OCI-LY7 (cell line): ENCODE results near the gene CD164.

Experiments
- EZH2phosphoT487 ChIP-seq: fragments of 200-600 bp; sonication (generic); IDR thresholded peaks from 2 replicates; pipeline ENCODE4 v1.6.1; 2018; ENCODE audit warnings: low read depth, borderline replicate concordance, mild to moderate bottlenecking, mixed run types, antibody characterized with exemption, low read length, moderate library complexity, mixed read lengths
- TF ChIP-seq, protein P1 (sequence below): fragments of 200-600 bp; sonication (generic); conservative IDR thresholded peaks from 2 replicates; pipeline ENCODE4 v1.5.1; 2014; ENCODE audit warnings: mild to moderate bottlenecking, antibody characterized with exemption, low read length, moderate library complexity, mixed read lengths

DNA sequence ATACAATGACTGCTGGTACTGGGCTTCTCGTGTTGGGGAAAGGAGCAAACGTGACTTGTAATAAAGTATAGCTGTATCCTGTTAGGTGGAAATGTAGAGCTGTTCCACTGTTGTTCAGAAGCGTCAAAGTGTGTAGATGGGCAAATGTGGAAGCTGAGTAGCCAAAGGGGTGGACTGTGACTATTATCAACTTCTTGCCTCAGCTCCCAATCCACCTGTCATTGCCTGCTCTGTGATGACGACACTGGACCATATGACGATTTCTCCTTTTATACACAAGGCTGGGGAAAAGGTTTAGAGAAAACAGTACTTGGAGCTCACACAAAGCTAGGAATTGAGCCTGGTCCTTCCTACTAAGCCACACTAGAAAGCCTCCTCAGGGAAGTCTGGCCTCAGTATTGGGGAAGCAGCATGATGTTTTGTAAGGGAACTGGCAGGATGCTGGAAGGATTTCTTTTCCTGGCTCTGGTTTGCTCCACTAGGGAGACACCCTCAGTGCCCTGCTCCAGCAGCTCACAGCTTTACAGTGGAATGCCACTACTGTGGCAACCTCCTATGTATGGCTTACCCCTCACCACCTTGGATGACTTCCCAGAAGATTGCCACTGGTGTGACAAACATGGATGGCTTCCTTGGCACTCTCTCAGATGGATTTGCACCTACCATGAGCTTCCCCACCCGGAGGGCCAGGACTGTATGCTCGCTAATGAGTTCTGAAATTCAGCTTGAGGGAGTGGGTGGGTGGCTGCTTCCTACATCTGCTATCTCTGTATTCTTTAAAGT is 20.0 kb downstream of the CD164 start:
- TF ChIP-seq, protein P1, sequence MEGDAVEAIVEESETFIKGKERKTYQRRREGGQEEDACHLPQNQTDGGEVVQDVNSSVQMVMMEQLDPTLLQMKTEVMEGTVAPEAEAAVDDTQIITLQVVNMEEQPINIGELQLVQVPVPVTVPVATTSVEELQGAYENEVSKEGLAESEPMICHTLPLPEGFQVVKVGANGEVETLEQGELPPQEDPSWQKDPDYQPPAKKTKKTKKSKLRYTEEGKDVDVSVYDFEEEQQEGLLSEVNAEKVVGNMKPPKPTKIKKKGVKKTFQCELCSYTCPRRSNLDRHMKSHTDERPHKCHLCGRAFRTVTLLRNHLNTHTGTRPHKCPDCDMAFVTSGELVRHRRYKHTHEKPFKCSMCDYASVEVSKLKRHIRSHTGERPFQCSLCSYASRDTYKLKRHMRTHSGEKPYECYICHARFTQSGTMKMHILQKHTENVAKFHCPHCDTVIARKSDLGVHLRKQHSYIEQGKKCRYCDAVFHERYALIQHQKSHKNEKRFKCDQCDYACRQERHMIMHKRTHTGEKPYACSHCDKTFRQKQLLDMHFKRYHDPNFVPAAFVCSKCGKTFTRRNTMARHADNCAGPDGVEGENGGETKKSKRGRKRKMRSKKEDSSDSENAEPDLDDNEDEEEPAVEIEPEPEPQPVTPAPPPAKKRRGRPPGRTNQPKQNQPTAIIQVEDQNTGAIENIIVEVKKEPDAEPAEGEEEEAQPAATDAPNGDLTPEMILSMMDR = no peak
- no peak for TF ChIP-seq EZH2phosphoT487
